Ishikawa (cell line): Measurements from ENCODE around the gene ARHGAP5.

Experiments
- CREB1 ChIP-seq: IDR thresholded peaks from 2 replicates; pipeline ENCODE4 v1.6.1; 2012; ENCODE audit warnings: low read depth
- EP300 ChIP-seq: IDR thresholded peaks from 2 replicates; pipeline ENCODE4 v1.6.1; 2012; ENCODE audit warnings: borderline replicate concordance
- FOXM1 ChIP-seq: IDR thresholded peaks from 2 replicates; pipeline ENCODE4 v1.6.1; 2012; ENCODE audit warnings: low read depth, borderline replicate concordance
- MAX ChIP-seq: IDR thresholded peaks from 2 replicates; pipeline ENCODE4 v1.6.1; 2012
- REST ChIP-seq: IDR thresholded peaks from 2 replicates; pipeline ENCODE4 v1.6.1; 2012; ENCODE audit warnings: low read depth, mild to moderate bottlenecking
- TEAD4 ChIP-seq: IDR thresholded peaks from 2 replicates; pipeline ENCODE4 v1.6.1; 2012

DNA sequence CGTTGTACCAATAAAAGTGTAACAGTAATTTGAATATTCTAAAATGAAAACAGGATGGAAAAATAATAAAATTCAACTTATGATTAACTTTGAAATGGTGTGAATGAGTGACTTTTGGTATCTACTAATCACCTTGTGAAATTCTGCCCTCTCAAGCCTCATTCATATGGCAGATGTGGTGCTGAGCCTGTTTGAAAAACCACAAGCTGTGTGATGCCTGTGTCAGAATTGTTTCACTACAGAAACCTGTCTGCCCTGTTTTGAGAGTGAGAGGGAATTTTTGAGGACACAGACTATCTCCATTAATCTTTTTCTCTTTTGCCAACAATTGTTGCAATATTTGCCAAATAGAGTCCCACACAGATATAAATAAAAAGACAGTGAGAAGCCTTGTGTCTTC lies 120.8 kb downstream of the ARHGAP5 start:
- TF ChIP-seq MAX, result no peak
- no peak for TF ChIP-seq REST
- TF ChIP-seq TEAD4, result no peak
- no peak for TF ChIP-seq CREB1
- TF ChIP-seq EP300, result no peak
- no peak for TF ChIP-seq FOXM1
